ENCODE measurements around the gene FBXW7. TPM values are rescaled to one million over a fixed set of nuclear protein-coding genes. Genes with fewer than 3 reads are reported as not detected.

FBXW7 gene
- total RNA-seq, 1 experiment from 2014 or later: 23.0 TPM

GRCh38 chr4:152499344-152499743 is 36.5 kb downstream of the FBXW7 start:
- no peaks in the 10 kb centered on the region for H3K9me3 ChIP-seq (ENCODE audit: control insufficient read depth in 1 of 2, insufficient read depth in 1 of 2, low read depth in 1 of 2, low read length in 2 of 2)
- H3K9ac ChIP-seq (ENCODE audit: low read length): no peak overlapping the region
- no peak overlapping the region for H3K27ac ChIP-seq (ENCODE audit: low read depth, low read length)
- H3K4me3 ChIP-seq (replicated peaks in 1 of 2; ENCODE audit: low read depth in 1 of 2, low read length in 2 of 2): no peak overlapping the region
- DNase-seq (ENCODE audit: low read depth, low spot score) (no peak), ATAC-seq (no peak)
- H3K4me1 ChIP-seq (ENCODE audit: control insufficient read depth in 1 of 2, insufficient read depth in 2 of 2, low read length in 2 of 2): no peaks in the 10 kb centered on the region
- no peaks in the 10 kb centered on the region for H3K36me3 ChIP-seq (ENCODE audit: control insufficient read depth in 1 of 2, insufficient read depth in 2 of 2, low read length in 2 of 2)
- intact Hi-C loops (cut with micrococcal nuclease): no loop called here
- no TSS peak for BruUV-seq (replicated peaks)
- no peak for TF ChIP-seq CEBPB (IDR thresholded peaks at IDR 0.05; ENCODE audit: low read depth)
- TF ChIP-seq FOSL1 (IDR thresholded peaks at IDR 0.05; ENCODE audit: low read depth): no peak
- no peak for TF ChIP-seq ZFX (IDR thresholded peaks at IDR 0.05)
- TF ChIP-seq ZNF274 (IDR thresholded peaks at IDR 0.05; ENCODE audit: low read depth, low read length): no peak
- no peak for TF ChIP-seq EZH2phosphoT487 (IDR thresholded peaks at IDR 0.05; ENCODE audit: borderline replicate concordance)
- no peak for TF ChIP-seq EGR1 (IDR thresholded peaks at IDR 0.05; ENCODE audit: low read depth)
- no peak for TF ChIP-seq YY1 (IDR thresholded peaks at IDR 0.05; ENCODE audit: extremely low read depth, insufficient replicate concordance, low read depth, low read length)
- TF ChIP-seq, protein P1, sequence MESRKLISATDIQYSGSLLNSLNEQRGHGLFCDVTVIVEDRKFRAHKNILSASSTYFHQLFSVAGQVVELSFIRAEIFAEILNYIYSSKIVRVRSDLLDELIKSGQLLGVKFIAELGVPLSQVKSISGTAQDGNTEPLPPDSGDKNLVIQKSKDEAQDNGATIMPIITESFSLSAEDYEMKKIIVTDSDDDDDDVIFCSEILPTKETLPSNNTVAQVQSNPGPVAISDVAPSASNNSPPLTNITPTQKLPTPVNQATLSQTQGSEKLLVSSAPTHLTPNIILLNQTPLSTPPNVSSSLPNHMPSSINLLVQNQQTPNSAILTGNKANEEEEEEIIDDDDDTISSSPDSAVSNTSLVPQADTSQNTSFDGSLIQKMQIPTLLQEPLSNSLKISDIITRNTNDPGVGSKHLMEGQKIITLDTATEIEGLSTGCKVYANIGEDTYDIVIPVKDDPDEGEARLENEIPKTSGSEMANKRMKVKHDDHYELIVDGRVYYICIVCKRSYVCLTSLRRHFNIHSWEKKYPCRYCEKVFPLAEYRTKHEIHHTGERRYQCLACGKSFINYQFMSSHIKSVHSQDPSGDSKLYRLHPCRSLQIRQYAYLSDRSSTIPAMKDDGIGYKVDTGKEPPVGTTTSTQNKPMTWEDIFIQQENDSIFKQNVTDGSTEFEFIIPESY (IDR thresholded peaks at IDR 0.05; ENCODE audit: extremely low read depth, insufficient replicate concordance, low read length): no peak
- TF ChIP-seq EZH2 (IDR thresholded peaks at IDR 0.05): no peak
- TF ChIP-seq CTCF (IDR thresholded peaks at IDR 0.05 in 2 of 3, conservative IDR thresholded peaks at IDR 0.05 in 1 of 3; ENCODE audit: borderline replicate concordance in 1 of 3, insufficient read depth in 1 of 3, low read depth in 2 of 3, low read length in 2 of 3): no peak
- TF ChIP-seq ATF3 (IDR thresholded peaks at IDR 0.05): no peak
- TF ChIP-seq RAD21 (IDR thresholded peaks at IDR 0.05; ENCODE audit: low read depth): no peak
- peaks cover 25% of the 10 kb centered on the region; the same call in 1 of the 2 replicates for H4K20me1 ChIP-seq (ENCODE audit: insufficient read depth)
- ChIA-PET RAD21 (ENCODE audit: low non-redundant PET in 1 of 2, low total read pairs in 2 of 2, uncharacterized antibody in 2 of 2, unreplicated experiment in 2 of 2) (no interaction called here), POLR2A (no interaction called here), CTCF (no interaction called here)
- H3K27me3 ChIP-seq (ENCODE audit: insufficient read depth, low read length): no peaks in the 10 kb centered on the region
- peaks cover 79% of the 10 kb centered on the region for H3K79me2 ChIP-seq (ENCODE audit: insufficient read depth, low read length)
- H3K9me2 ChIP-seq (ENCODE audit: insufficient read depth): no peaks in the 10 kb centered on the region
- no peak overlapping the region for H2AFZ ChIP-seq (ENCODE audit: low read depth, low read length, poor library complexity, severe bottlenecking)
- no peak overlapping the region for H3K4me2 ChIP-seq (ENCODE audit: low read length)

All from HCT116 (cell line).